ENCODE results near the gene PKIG. TPM values are rescaled to one million over a fixed set of nuclear protein-coding genes. Genes with fewer than 3 reads are reported as not detected.

Gene PKIG
- total and polyA plus RNA-seq, 10 of the 15 experiments (the other 5 are each of a cell fraction or from before 2014, with no cell fraction given) = 5.7 to 82.3 (median 39.7) TPM

DNA sequence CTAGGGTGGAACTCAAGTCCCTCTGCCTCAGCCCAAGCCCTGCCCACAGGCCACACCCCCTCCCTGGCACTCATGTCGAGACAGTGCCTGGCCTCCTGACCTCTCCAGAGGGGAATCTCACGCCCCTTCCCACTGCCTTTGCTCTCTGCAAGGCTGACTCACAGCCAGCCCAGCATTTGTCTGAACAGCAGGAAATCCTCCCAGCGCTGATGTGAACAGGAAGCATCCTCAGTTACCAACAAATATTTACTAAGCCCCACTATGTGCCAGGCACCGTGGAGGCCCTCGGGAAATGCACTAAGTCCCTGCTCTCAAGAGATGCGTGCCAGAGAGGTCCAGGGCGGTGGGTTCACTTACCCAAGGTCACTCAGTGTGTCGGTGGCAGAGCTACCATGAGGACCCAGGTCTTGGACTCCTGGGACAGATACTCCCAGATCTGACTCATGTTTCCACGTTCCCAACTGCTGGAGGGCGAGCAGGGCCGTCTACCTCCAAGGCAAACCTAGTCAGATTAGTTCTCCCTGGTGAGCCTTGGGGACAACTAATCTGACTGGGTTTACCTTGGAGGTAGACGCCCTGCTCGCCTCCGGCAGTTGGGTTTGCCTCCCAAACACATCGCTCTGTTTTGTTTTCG, 61.3 kb downstream of the PKIG start:
- H3K4me1 ChIP-seq (ENCODE audit: control insufficient read depth, insufficient read depth, low read length) = peaks cover 80% of the 10 kb centered on the region
- H3K4me3 ChIP-seq = no peak overlapping the region
- H2AFZ ChIP-seq (ENCODE audit: control insufficient read depth, low read depth, low read length) = no peak overlapping the region
- peaks cover 0 to 7% of the 10 kb centered on the region in 2 experiments; a peak in 2 of 4 replicates for H3K36me3 ChIP-seq (ENCODE audit: control insufficient read depth in 2 of 2, insufficient read depth in 2 of 2, low read length in 1 of 2)
- no peaks in the 10 kb centered on the region for H4K20me1 ChIP-seq (ENCODE audit: control insufficient read depth, insufficient read depth)
- RAD21 ChIA-PET (ENCODE audit: unreplicated experiment) = interaction anchor here (0.5 to 5.0 kb wide), 13 partner anchors 11 to 67 kb away, joined by 3 to 26 read pairs (median 6); partner anchors contain the start of gene PKIG
- POLR2A ChIA-PET = interaction anchor here (0.5 to 3.0 kb wide), 7 partner anchors 7 to 60 kb away, joined by 4 to 18 read pairs (median 6); partner anchors contain the start of gene ADA
- no peak for FAIRE-seq
- peak overlapping the region; percentile 81 for H3K9ac ChIP-seq (ENCODE audit: control insufficient read depth, insufficient read depth, low read length)
- 51% methylated on average over 16 of the region's 16 CpGs for WGBS (ENCODE audit: insufficient coverage, insufficient replicate concordance, low lambda C conversion rate, missing lambda C conversion rate)
- H3K27me3 ChIP-seq (replicated peaks in 1 of 2; ENCODE audit: control insufficient read depth in 2 of 2, insufficient read depth in 2 of 2, low read length in 1 of 2) = no peaks in the 10 kb centered on the region
- H3K79me2 ChIP-seq (ENCODE audit: control insufficient read depth, insufficient read depth, low read length) = peaks cover 56% of the 10 kb centered on the region
- H3K9me3 ChIP-seq (replicated peaks; ENCODE audit: control insufficient read depth, insufficient read depth, low read length) = peaks cover 3% of the 10 kb centered on the region; the same call in 2 of the 3 replicates
- TF ChIP-seq DPF2 (IDR thresholded peaks at IDR 0.05) (0 out of 2 replicates have a peak, but pooled peaks have one; percentile 17), MYC (IDR thresholded peaks at IDR 0.05; ENCODE audit: insufficient read depth, insufficient read length, insufficient replicate concordance, low read length, severe bottlenecking) (no peak), ETV6 (conservative IDR thresholded peaks at IDR 0.05 in 1 of 2, IDR thresholded peaks at IDR 0.05 in 1 of 2; ENCODE audit: borderline replicate concordance in 1 of 2, low read depth in 1 of 2) (no peak)
- SMC1A ChIA-PET (ENCODE audit: uncharacterized antibody, unreplicated experiment) = interaction anchor here (0.9 to 6.9 kb wide), 14 partner anchors 9 to 63 kb away, joined by 3 to 71 read pairs (median 6); partner anchors contain the start of genes ADA and PKIG
- intact Hi-C loops (cut with micrococcal nuclease; ENCODE audit: unreplicated experiment) = loop anchor here (2.0 kb wide), 1 partner anchor 33 kb away; no protein-coding TSS in a partner anchor
- DNase-seq (ENCODE audit: low read depth, low spot score) = no peak
- H3K27ac ChIP-seq (ENCODE audit: control insufficient read depth, insufficient read depth) = peak overlapping the region; percentile 99
- H3K4me2 ChIP-seq (ENCODE audit: control insufficient read depth, insufficient read depth) = peak overlapping the region; percentile 91; the same call in 1 of the 2 replicates
- CTCF ChIA-PET = interaction anchor here (0.6 to 8.5 kb wide), 13 partner anchors 10 to 89 kb away, joined by 3 to 134 read pairs (median 7); partner anchors contain the start of gene PKIG
- no peak for ATAC-seq
- in situ Hi-C loops (cut with MboI) = no loop called here
- BruUV-seq (replicated peaks) = no TSS peak

DNA sequence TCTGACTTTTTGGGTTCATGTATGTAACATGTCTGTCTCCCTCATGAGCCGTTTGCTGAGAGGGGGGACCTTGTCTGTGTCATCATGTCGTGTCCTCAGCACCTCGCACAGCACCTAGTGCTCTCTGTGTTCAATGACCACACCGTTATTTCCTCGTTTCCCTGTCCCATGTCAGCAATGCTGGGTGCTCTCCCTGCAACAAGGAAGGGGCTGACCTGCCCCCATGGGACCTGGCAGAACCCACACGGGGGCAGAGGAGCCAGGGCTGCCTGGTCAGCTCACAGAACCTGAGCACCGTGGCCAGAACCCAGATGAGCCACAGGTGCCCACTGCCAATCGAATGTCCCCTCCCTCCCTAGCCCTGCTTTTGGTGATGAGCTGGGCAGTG, 61.8 kb downstream of the PKIG start:
- FAIRE-seq (no peak), DNase-seq (ENCODE audit: low read depth, low spot score) (no peak), ATAC-seq (no peak)
- Histone ChIP-seq H3K9me3 (replicated peaks; ENCODE audit: control insufficient read depth, insufficient read depth, low read length) (peaks cover 3% of the 10 kb centered on the region; the same call in 2 of the 3 replicates), H3K4me2 (ENCODE audit: control insufficient read depth, insufficient read depth) (peak overlapping the region; percentile 84), H3K9ac (ENCODE audit: control insufficient read depth, insufficient read depth, low read length) (peak overlapping the region; percentile 51), H3K4me1 (ENCODE audit: control insufficient read depth, insufficient read depth, low read length) (peaks cover 85% of the 10 kb centered on the region), H4K20me1 (ENCODE audit: control insufficient read depth, insufficient read depth) (no peaks in the 10 kb centered on the region), H3K79me2 (ENCODE audit: control insufficient read depth, insufficient read depth, low read length) (peaks cover 62% of the 10 kb centered on the region), H3K36me3 (ENCODE audit: control insufficient read depth in 2 of 2, insufficient read depth in 2 of 2, low read length in 1 of 2) (peaks cover 0 to 7% of the 10 kb centered on the region in 2 experiments; a peak in 2 of 4 replicates), H2AFZ (ENCODE audit: control insufficient read depth, low read depth, low read length) (peak overlapping the region; percentile 20; the same call in 1 of the 2 replicates), H3K4me3 (0 out of 2 replicates have a peak overlapping the region, but pooled peaks have one; percentile 10), H3K27me3 (replicated peaks in 1 of 2; ENCODE audit: control insufficient read depth in 2 of 2, insufficient read depth in 2 of 2, low read length in 1 of 2) (no peaks in the 10 kb centered on the region), H3K27ac (ENCODE audit: control insufficient read depth, insufficient read depth) (peak overlapping the region; percentile 99)
- in situ Hi-C loops (cut with MboI) (no loop called here), intact Hi-C loops (cut with micrococcal nuclease; ENCODE audit: unreplicated experiment) (no loop called here)
- ChIA-PET CTCF (interaction anchor here (0.6 to 8.5 kb wide), 8 partner anchors 9 to 68 kb away, joined by 3 to 134 read pairs (median 4); no protein-coding TSS in a partner anchor), SMC1A (ENCODE audit: uncharacterized antibody, unreplicated experiment) (interaction anchor here (0.7 to 6.9 kb wide), 14 partner anchors 10 to 259 kb away, joined by 3 to 71 read pairs (median 4); partner anchors contain the start of gene PKIG), POLR2A (interaction anchor here (1.2 to 4.2 kb wide), 6 partner anchors 24 to 61 kb away, joined by 3 to 32 read pairs (median 8); no protein-coding TSS in a partner anchor), RAD21 (ENCODE audit: unreplicated experiment) (interaction anchor here (0.9 to 5.0 kb wide), 10 partner anchors 12 to 169 kb away, joined by 3 to 47 read pairs (median 5); partner anchors contain the start of genes PKIG and TTPAL)
- peak; percentile 69 for TF ChIP-seq MEF2B (IDR thresholded peaks at IDR 0.05; ENCODE audit: partially characterized antibody, poor library complexity, severe bottlenecking)
- TF ChIP-seq HDGF (IDR thresholded peaks at IDR 0.05) = peak; percentile 20; the same call in 1 of the 2 replicates
- TF ChIP-seq, protein P1, sequence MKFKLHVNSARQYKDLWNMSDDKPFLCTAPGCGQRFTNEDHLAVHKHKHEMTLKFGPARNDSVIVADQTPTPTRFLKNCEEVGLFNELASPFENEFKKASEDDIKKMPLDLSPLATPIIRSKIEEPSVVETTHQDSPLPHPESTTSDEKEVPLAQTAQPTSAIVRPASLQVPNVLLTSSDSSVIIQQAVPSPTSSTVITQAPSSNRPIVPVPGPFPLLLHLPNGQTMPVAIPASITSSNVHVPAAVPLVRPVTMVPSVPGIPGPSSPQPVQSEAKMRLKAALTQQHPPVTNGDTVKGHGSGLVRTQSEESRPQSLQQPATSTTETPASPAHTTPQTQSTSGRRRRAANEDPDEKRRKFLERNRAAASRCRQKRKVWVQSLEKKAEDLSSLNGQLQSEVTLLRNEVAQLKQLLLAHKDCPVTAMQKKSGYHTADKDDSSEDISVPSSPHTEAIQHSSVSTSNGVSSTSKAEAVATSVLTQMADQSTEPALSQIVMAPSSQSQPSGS (IDR thresholded peaks at IDR 0.05; ENCODE audit: low read length) = no peak
- WGBS (ENCODE audit: insufficient coverage, insufficient replicate concordance, low lambda C conversion rate, missing lambda C conversion rate) = 35% methylated on average over 8 of the region's 8 CpGs
- BruUV-seq (replicated peaks) = no TSS peak
